ENCODE data around the gene PRLHR. TPM values are rescaled to one million over a fixed set of nuclear protein-coding genes. Genes with fewer than 3 reads are reported as not detected.

PRLHR gene
- total RNA-seq, 1 donor = not detected

DNA sequence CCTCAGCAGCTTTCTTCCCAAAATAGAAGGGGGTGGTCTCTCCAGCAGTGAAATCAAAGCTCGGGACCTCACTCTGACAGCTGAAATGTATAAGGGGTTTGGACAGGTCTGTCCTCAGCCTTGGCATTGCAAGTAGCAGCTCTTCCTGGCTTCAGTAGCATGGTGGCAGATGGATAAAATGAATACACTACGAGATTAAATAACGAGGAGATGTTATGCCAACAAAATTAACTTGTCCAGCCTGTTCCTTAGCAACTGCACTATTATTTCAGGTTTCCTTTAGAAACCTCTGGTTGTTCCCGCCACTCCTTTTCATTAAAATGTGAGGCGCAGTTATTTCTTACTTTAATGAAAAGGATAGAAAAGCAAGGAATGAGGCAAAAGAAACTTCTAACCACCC, 24.9 kb downstream of the PRLHR start:
- Histone ChIP-seq H3K36me3 (ENCODE audit: insufficient read depth, low read length) (no peaks in the 10 kb centered on the region), H3K4me1 (ENCODE audit: insufficient read depth, low read length) (peaks cover 3% of the 10 kb centered on the region), H2AFZ (ENCODE audit: low read length) (no peak overlapping the region), H3K4me2 (ENCODE audit: insufficient read depth, low read length) (no peak overlapping the region), H3K79me2 (ENCODE audit: insufficient read depth, low read length) (no peaks in the 10 kb centered on the region), H3K4me3 (ENCODE audit: insufficient read depth, low read length) (no peak overlapping the region), H3K27ac (ENCODE audit: low read depth, low read length) (no peak overlapping the region), H3K27me3 (ENCODE audit: insufficient read depth, low read length) (peaks cover 3% of the 10 kb centered on the region), H3K9me3 (ENCODE audit: low read depth, low read length) (no peaks in the 10 kb centered on the region), H4K20me1 (ENCODE audit: insufficient read depth, low read length) (no peaks in the 10 kb centered on the region)
- DNase-seq (ENCODE audit: insufficient read length, low spot score, missing footprints) = no peak
- TF ChIP-seq, protein P1, sequence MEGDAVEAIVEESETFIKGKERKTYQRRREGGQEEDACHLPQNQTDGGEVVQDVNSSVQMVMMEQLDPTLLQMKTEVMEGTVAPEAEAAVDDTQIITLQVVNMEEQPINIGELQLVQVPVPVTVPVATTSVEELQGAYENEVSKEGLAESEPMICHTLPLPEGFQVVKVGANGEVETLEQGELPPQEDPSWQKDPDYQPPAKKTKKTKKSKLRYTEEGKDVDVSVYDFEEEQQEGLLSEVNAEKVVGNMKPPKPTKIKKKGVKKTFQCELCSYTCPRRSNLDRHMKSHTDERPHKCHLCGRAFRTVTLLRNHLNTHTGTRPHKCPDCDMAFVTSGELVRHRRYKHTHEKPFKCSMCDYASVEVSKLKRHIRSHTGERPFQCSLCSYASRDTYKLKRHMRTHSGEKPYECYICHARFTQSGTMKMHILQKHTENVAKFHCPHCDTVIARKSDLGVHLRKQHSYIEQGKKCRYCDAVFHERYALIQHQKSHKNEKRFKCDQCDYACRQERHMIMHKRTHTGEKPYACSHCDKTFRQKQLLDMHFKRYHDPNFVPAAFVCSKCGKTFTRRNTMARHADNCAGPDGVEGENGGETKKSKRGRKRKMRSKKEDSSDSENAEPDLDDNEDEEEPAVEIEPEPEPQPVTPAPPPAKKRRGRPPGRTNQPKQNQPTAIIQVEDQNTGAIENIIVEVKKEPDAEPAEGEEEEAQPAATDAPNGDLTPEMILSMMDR (IDR thresholded peaks at IDR 0.05; ENCODE audit: extremely low read depth, low read depth, low read length) = no peak

DNA sequence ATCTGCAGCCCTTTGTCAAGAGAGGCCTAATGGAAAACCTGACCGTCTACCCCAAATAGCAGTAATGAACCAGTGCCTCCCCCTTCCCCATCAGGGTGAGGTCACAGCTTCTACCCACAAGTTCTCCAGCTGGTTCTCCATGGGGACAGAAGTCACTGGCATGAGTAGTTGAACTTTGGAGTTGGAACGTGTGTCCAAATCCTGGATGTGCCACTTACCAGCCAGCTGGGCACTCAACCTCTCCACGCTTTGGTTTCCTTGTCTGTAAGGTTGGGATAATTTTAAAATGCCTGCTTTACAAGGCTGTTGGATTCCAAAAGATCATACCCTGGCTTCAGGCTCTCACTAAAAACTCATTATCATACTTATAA, 25.6 kb downstream of the PRLHR start:
- no peak for DNase-seq (ENCODE audit: insufficient read length, low spot score, missing footprints)
- Histone ChIP-seq H2AFZ (ENCODE audit: low read length) (no peak overlapping the region), H4K20me1 (ENCODE audit: insufficient read depth, low read length) (no peaks in the 10 kb centered on the region), H3K27ac (ENCODE audit: low read depth, low read length) (no peak overlapping the region), H3K79me2 (ENCODE audit: insufficient read depth, low read length) (no peaks in the 10 kb centered on the region), H3K4me3 (ENCODE audit: insufficient read depth, low read length) (no peak overlapping the region), H3K4me1 (ENCODE audit: insufficient read depth, low read length) (peaks cover 3% of the 10 kb centered on the region), H3K9me3 (ENCODE audit: low read depth, low read length) (no peaks in the 10 kb centered on the region), H3K27me3 (ENCODE audit: insufficient read depth, low read length) (peaks cover 2% of the 10 kb centered on the region), H3K4me2 (ENCODE audit: insufficient read depth, low read length) (no peak overlapping the region), H3K36me3 (ENCODE audit: insufficient read depth, low read length) (no peaks in the 10 kb centered on the region)
- TF ChIP-seq, protein P1 (IDR thresholded peaks at IDR 0.05; ENCODE audit: extremely low read depth, low read depth, low read length) = no peak

DNA sequence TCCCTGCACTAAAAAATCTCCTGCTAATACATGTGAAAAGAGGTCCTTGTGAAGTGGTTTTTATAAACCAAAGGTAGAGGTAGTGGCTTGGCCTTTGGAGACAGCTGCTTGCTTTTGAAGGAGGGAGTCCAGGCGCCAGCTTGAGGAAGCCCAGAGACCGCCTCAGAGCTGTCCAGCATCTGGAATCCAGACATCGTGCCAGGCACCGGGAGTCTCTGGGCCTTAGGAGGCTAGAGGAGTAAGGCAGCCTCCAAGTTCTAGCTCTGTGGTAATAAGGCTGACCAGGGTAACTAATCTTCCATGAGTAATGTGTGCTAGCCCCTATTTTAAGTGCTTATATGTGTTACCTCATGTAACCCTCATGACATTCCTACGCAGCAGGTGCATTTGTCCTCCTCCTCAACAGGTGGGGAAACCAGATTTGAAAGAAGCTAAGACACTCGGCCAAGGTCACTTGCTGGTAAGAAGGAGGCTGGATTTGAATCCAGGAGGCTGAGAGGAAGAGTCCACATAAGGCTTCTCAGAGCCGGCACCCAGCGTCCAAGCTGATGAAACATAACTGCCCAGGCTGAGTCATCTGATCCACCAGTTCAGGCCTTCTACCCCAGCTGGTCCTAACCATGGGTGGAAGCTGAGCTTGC, 26.1 kb downstream of the PRLHR start:
- no peaks in the 10 kb centered on the region for H4K20me1 ChIP-seq (ENCODE audit: insufficient read depth, low read length)
- peaks cover 3% of the 10 kb centered on the region for H3K4me1 ChIP-seq (ENCODE audit: insufficient read depth, low read length)
- DNase-seq (ENCODE audit: insufficient read length, low spot score, missing footprints) = no peak
- no peak overlapping the region for H3K4me3 ChIP-seq (ENCODE audit: insufficient read depth, low read length)
- H3K27me3 ChIP-seq (ENCODE audit: insufficient read depth, low read length) = no peaks in the 10 kb centered on the region
- H3K9me3 ChIP-seq (ENCODE audit: low read depth, low read length) = no peaks in the 10 kb centered on the region
- no peaks in the 10 kb centered on the region for H3K79me2 ChIP-seq (ENCODE audit: insufficient read depth, low read length)
- no peak overlapping the region for H2AFZ ChIP-seq (ENCODE audit: low read length)
- TF ChIP-seq, protein P1 (IDR thresholded peaks at IDR 0.05; ENCODE audit: extremely low read depth, low read depth, low read length) = no peak
- no peaks in the 10 kb centered on the region for H3K36me3 ChIP-seq (ENCODE audit: insufficient read depth, low read length)
- no peak overlapping the region for H3K27ac ChIP-seq (ENCODE audit: low read depth, low read length)
- no peak overlapping the region for H3K4me2 ChIP-seq (ENCODE audit: insufficient read depth, low read length)

DNA sequence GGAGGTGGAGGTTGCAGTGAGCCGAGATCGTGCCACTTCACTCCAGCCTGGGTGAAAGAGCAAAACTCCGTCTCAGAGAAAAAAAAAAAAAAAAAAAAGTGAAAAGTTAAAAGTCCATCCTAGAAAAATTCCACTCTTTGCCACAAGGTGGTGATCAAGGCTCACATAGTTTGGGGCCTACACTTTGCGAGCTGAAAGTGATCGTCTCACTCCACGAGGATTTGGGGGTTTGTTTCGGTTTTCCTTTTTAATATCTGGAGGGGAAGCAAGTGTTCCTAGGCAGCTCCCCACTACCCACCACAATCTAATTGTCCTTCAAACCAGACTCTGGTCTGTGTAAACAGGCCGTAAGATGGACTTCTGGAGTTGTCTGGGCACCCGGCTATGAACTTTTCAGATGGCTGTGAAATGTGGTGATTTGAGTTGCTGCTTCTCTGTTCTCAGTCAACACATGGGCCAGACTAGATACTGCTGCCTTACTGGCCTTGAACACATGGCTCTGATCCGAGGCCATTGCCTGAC, 27.1 kb downstream of the PRLHR start:
- no peak for DNase-seq (ENCODE audit: insufficient read length, low spot score, missing footprints)
- TF ChIP-seq, protein P1 (IDR thresholded peaks at IDR 0.05; ENCODE audit: extremely low read depth, low read depth, low read length) = peak; percentile 62
- peak overlapping the region; percentile 39 for H3K4me3 ChIP-seq (ENCODE audit: insufficient read depth, low read length)
- no peaks in the 10 kb centered on the region for H3K36me3 ChIP-seq (ENCODE audit: insufficient read depth, low read length)
- H3K9me3 ChIP-seq (ENCODE audit: low read depth, low read length) = no peaks in the 10 kb centered on the region
- H3K27ac ChIP-seq (ENCODE audit: low read depth, low read length) = no peak overlapping the region
- no peaks in the 10 kb centered on the region for H3K79me2 ChIP-seq (ENCODE audit: insufficient read depth, low read length)
- peaks cover 3% of the 10 kb centered on the region for H3K4me1 ChIP-seq (ENCODE audit: insufficient read depth, low read length)
- H3K4me2 ChIP-seq (ENCODE audit: insufficient read depth, low read length) = peak overlapping the region; percentile 72
- no peaks in the 10 kb centered on the region for H4K20me1 ChIP-seq (ENCODE audit: insufficient read depth, low read length)
- H2AFZ ChIP-seq (ENCODE audit: low read length) = peak overlapping the region; percentile 67
- no peaks in the 10 kb centered on the region for H3K27me3 ChIP-seq (ENCODE audit: insufficient read depth, low read length)
